HCT116 (cell line): ENCODE data around the gene PTRHD1.

Experiments used
- CTCF ChIP-seq, 3 experiments: fragments of 200-600 bp in 1 of 3; sonication (generic) in 1 of 3; IDR thresholded peaks in 2 of 3; conservative IDR thresholded peaks in 1 of 3; 2 replicates each; pipeline ENCODE4 v1.5.1; 2012 to 2017; ENCODE audit warnings: low read depth in 2 of 3, low read length in 2 of 3, antibody characterized with exemption in 1 of 3, borderline replicate concordance in 1 of 3, control low read depth in 1 of 3, mild to moderate bottlenecking in 1 of 3, mixed read lengths in 1 of 3, mixed run types in 1 of 3, moderate library complexity in 1 of 3; ENCODE audit not compliant: insufficient read depth in 1 of 3
- JUND ChIP-seq: IDR thresholded peaks from 2 replicates; pipeline ENCODE4 v1.6.1; 2012
- POLR2AphosphoS5 ChIP-seq: IDR thresholded peaks from 2 replicates; pipeline ENCODE4 v1.6.1; 2011; ENCODE audit warnings: mild to moderate bottlenecking, low read depth, low read length, moderate library complexity
- SIN3A ChIP-seq: IDR thresholded peaks from 2 replicates; pipeline ENCODE4 v1.6.1; 2012; ENCODE audit warnings: low read depth
- SP1 ChIP-seq: IDR thresholded peaks from 2 replicates; pipeline ENCODE4 v1.6.1; 2012; ENCODE audit warnings: low read depth

GRCh38 chr2:24820598-24821432 lies 27.6 kb upstream of the PTRHD1 start:
- TF ChIP-seq SP1 (no peak), CTCF (IDR thresholded peaks at IDR 0.05 in 2 of 3, conservative IDR thresholded peaks at IDR 0.05 in 1 of 3; ENCODE audit: borderline replicate concordance in 1 of 3, insufficient read depth in 1 of 3, low read depth in 2 of 3, low read length in 2 of 3) (no peak), JUND (no peak), POLR2AphosphoS5 (no peak), SIN3A (no peak)
